ENCODE results near the gene ERLEC1. TPM values are rescaled to one million over a fixed set of nuclear protein-coding genes. Genes with fewer than 3 reads are reported as not detected.

ERLEC1 gene
- total and polyA plus RNA-seq, 4 donors = 28.8 to 32.0 (median 30.4) TPM

GRCh38 chr2:53782676-53783075, 4.2 kb upstream of the ERLEC1 start:
- TF ChIP-seq YY1 (IDR thresholded peaks at IDR 0.05) (no peak), EGR1 (IDR thresholded peaks at IDR 0.05; ENCODE audit: low read depth in 2 of 2) (no peak), MAX (IDR thresholded peaks at IDR 0.05) (no peak), RXRA (IDR thresholded peaks at IDR 0.05) (no peak), CTCF (IDR thresholded peaks at IDR 0.05; ENCODE audit: low read depth, low read length, missing input control) (no peak), ZBTB33 (IDR thresholded peaks at IDR 0.05) (no peak), NR2F2 (IDR thresholded peaks at IDR 0.05) (no peak), JUND (IDR thresholded peaks at IDR 0.05) (no peak), ATF3 (IDR thresholded peaks at IDR 0.05) (no peak), SP1 (IDR thresholded peaks at IDR 0.05) (no peak), TAF1 (conservative IDR thresholded peaks at IDR 0.05) (no peak), GABPA (IDR thresholded peaks at IDR 0.05 in 1 of 2, conservative IDR thresholded peaks at IDR 0.05 in 1 of 2) (no peak), FOXA2 (IDR thresholded peaks at IDR 0.05) (no peak), REST (IDR thresholded peaks at IDR 0.05) (no peak)
- H3K27ac ChIP-seq (ENCODE audit: low read depth in 1 of 2, low read length in 2 of 2) = no peak overlapping the region
- H3K9me3 ChIP-seq (ENCODE audit: control insufficient read depth in 4 of 4, low read length in 3 of 4) = no peaks in the 10 kb centered on the region
- no peaks in the 10 kb centered on the region for H3K27me3 ChIP-seq (ENCODE audit: control insufficient read depth in 4 of 4, insufficient read depth in 4 of 4, low read length in 3 of 4)
- H3K9ac ChIP-seq (ENCODE audit: low read depth in 1 of 2, low read length in 2 of 2) = no peak overlapping the region
- no peak overlapping the region for H3K4me3 ChIP-seq (ENCODE audit: low read depth in 1 of 3, low read length in 3 of 3)
- 74% methylated on average over 8 of the region's 8 CpGs for WGBS
- no peak for DNase-seq (ENCODE audit: low spot score)
- H3K4me1 ChIP-seq (ENCODE audit: control insufficient read depth in 4 of 4, insufficient read depth in 4 of 4, low read length in 3 of 4) = peaks cover 6 to 21% (median 14%) of the 10 kb centered on the region in 4 donors
- no peaks in the 10 kb centered on the region for H3K36me3 ChIP-seq (ENCODE audit: control insufficient read depth in 4 of 4, insufficient read depth in 3 of 4, low read depth in 1 of 4, low read length in 3 of 4)

- H3K4me1 ChIP-seq (ENCODE audit: control insufficient read depth in 4 of 4, insufficient read depth in 4 of 4, low read length in 3 of 4) = peaks cover 9 to 28% (median 20%) of the 10 kb centered on the region in 4 donors
- no peaks in the 10 kb centered on the region for H3K36me3 ChIP-seq (ENCODE audit: control insufficient read depth in 4 of 4, insufficient read depth in 3 of 4, low read depth in 1 of 4, low read length in 3 of 4)
- H3K9me3 ChIP-seq (ENCODE audit: control insufficient read depth in 4 of 4, low read length in 3 of 4) = no peaks in the 10 kb centered on the region
- no peak overlapping the region for H3K27ac ChIP-seq (ENCODE audit: low read depth in 1 of 2, low read length in 2 of 2)
- no peaks in the 10 kb centered on the region for H3K27me3 ChIP-seq (ENCODE audit: control insufficient read depth in 4 of 4, insufficient read depth in 4 of 4, low read length in 3 of 4)
- no peak overlapping the region for H3K4me3 ChIP-seq (ENCODE audit: low read depth in 1 of 3, low read length in 3 of 3)
- no peak overlapping the region for H3K9ac ChIP-seq (ENCODE audit: low read depth in 1 of 2, low read length in 2 of 2)
- DNase-seq (ENCODE audit: low spot score) = no peak
- TF ChIP-seq SP1 (IDR thresholded peaks at IDR 0.05) (no peak), ATF3 (IDR thresholded peaks at IDR 0.05) (no peak), HNF4A (conservative IDR thresholded peaks at IDR 0.05) (no peak)
These were observed 2.4 kb upstream of the ERLEC1 start for GRCh38 chr2:53784436-53784835.

All from liver (tissue), 9 donors.